HL-60/S4 (cell line): Measurements from ENCODE around the gene FHOD1.

ENCODE experiments used
- in situ Hi-C: fragments of 300-500 bp; cut with MboI; formaldehyde crosslinking; loops from 2 replicates; pipeline ENCODE4 v1.14.3; 2022; ENCODE audit warnings: low sequenced_read_pairs

Gene FHOD1

DNA sequence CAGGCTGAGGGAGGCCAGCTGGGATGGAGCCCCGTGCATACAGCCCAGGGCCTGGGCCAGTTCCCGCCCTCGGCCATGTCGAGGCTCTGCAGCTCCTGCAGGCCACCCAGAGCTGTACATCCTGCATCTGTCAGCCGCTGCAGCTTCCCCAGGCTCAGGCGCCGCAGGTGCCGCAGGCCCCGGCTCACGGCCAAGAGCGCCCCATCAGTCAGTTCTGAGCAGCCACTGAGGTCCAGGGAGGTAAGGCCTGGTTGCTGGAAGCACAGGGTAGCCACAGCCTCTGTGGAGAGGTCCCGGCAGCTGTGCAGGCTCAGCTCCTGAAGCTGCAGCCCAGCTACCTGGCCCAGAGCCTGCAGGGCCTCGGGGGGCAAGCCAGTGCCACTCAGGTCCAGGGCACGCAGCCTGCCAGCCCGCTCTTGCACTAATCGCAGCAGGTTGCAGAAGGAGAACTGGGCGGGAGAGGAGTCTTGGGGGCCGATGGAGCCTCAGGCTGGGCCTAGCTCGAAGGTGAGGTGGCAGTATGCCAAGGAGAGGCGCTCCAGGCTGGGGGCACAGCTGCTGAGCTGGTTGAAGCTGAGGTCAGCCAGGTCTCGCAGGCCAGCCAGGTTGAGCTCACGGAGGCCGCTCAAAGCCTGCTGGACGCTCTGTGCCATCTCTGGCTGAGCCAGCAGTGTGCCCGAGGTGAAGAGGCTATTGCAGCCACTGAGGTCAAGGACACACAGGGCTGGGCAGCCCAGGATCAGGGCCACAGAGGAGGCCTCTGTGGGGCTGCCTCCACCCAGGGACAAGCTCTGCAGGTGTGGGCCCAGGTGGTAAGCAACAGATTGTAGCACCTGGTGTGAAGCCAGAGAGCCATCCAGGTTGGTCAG lies 37.0 kb downstream of the FHOD1 start:
- in situ Hi-C loops, result no loop called here

DNA sequence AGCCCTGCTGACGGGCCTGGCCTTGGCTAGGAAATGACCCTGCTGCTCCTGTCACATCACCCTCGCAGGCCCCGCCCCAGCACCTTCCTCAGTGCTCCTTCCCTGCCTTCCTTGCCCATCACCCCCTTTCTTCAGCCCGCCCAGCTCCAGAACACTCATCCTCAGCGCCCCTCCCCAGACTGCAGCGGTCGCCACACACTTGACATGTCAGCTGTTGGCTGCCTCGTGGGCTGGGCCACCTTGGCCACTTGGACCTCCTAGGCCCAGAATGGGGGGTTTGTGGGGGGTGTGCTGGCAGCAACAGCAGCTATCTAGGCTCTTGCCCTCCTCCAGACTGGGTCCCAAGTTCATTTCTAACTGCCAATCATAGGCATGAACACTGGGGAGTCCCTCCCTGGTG lies 37.7 kb downstream of the FHOD1 start:
- in situ Hi-C loops, result no loop called here

DNA sequence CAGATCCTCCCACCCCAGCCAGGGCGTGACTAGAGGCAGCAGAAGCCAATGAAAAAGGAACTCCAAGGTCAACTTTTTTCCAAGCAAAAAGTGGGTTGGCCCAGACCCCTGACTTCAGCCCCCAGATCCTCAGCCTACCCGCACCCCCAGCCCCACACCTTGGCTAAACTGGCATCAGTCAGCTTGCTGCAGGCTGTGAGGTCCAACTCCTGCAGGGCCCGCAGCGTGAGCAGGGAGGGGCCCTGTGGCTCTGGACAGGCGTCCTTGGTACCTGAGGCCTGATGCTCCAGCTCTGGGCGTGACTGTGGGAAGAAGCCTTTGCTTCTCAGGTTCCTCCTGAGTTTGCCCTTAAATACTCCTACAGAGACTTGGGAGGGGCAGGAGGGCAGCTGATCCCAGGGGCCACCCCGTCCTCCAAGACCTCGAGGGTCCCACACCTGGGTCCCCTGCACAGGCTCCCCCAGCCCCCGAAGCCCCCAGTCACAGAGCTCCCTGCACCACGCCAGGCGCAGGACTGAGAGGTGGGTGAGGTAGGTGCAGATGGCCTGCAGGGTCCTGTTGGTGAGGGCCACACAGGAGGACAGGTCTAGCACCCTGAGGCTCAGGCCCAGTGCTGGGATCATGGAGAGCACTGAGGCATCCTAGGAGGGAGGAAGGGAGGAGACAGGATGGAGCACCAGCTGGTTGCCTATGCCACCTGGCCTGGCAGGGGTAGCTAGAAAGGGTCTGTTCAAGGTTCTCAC lies 39.0 kb downstream of the FHOD1 start:
- in situ Hi-C loops, result no loop called here

DNA sequence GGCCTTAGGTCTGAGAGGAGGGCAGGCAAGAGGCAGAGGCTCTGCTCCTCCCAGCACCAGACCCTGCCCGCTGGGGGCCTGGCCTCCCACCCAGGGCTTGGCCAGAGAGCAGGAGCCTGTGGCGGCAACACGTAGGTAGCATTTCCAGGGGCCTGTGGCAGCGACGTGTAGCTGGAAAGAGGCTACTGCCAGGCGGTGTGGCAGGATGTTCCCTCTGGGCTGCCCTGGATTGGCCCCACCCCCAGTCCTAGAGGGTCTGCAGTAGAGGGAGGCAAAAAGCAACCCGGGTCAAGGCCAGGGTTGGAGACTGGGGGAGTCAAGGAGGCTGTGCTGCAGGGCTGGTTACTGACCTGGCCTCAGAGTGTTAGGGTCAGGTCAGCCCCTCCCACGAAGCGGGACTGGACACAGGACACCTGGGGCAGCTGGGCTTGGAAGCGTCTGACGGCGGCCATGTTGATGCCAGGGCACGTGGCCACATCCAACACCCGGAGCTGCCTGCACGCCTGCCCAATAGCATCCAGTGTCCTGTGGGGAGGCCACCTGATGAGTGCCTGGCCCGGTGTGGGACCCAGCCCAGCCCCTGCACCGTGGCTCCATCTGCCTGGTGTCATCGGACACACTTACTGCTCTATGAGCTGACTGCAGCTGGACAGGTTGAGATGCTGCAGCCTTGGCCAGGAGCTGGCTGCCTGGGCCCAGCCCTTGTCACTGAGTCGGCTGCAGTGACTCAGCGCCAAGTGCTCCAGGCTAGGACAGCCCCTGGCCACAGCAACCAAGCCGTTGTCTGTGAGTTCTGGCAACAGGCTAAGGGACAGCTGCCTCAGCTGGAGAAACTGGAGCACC lies 39.8 kb downstream of the FHOD1 start:
- in situ Hi-C loops, result no loop called here

DNA sequence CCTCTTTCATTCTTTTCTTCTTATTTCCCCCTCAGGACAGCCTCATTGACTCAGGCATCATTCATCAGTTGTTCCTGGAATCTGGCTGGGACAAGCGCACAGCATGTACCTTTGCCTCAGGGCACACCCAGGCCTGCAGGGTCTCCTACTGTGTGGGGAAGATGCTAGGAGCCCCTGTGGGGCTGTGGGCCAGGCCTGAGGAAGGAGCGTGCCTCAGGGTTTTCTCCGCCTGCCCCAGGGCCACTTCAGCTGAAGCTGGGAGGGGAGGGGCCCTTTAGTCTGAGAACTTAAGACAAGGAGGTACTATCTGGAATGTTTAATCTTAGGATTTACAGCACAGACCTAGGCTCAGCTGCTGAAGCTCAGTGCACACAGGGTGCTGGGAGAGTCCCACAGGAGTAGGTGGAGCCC lies 40.4 kb downstream of the FHOD1 start:
- in situ Hi-C loops, result no loop called here

DNA sequence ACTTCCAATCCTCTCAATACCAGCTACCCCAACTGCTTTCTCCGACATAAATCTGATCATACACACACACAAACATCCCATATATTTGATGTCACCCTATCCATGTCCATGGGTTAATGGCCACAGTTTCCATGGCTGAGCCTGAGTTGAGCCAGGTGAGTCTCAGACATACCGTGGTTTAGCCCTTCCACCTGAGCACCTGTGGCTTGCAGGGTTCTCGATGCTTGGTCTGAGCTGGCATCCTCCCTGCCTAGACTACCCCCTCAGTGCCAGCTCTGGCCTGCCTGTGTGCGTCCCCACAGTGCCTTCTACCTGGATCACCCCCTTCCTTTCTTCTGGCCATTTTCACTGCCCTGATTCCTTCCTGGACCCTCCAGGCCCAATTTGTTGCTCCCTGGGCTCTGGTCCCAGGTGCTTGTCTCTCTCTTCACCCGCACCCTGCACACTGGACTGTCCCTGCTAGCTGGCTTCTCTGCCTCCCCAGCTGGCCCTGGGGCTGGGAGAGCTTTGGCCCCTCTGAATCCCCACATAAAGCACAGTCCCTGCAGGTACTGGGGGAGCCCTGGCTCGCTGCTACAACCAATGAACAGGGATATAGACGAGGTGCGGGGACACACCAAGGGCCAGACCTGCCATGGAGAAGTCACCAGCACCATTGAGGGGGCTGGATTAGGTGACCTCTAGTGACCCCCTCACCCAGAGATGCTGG lies 41.0 kb downstream of the FHOD1 start:
- in situ Hi-C loops, result no loop called here

DNA sequence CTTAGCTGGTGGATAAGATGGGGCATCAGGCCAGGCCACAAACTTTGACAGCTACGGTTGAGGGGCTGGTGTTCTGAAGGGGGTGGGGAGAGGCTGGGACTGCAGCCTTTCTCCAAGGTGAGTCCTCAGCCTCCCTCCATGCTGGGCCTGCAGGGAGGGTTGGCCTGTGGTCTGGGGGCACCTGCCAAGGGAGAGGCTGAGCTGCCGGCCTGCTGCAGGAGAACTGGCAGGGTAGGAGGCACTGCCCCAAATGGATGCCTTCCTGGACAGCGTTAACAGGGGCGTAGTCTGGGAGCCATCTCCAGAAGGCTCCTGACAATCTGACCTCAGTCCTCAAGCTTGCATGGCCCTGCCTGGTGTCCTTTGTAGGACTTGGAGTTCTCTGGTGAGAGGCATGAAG lies 43.2 kb downstream of the FHOD1 start:
- in situ Hi-C loops, result no loop called here

DNA sequence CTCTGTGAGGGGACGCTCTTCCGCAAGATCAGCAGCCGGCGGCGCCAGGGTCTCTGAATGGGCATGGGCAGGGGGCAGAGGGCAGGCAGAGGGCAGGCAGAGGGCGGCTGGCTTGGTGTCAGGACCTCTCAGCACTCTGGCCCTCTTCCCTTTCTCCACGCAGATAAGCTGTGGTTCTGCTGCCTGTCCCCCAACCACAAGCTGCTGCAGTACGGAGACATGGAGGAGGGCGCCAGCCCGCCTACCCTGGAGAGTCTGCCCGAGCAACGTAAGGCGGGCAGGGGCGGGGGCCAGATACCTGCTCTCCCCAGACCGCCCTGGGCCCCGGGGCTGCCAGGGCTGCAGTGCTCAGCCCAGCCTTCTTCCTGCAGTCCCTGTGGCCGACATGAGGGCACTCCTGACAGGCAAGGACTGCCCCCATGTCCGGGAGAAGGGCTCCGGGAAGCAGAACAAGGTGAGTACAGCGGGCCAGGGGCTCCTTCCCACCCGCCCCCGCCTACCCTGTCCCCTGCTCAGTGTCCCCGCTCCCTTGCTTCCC lies 44.3 kb downstream of the FHOD1 start:
- in situ Hi-C loops, result no loop called here

DNA sequence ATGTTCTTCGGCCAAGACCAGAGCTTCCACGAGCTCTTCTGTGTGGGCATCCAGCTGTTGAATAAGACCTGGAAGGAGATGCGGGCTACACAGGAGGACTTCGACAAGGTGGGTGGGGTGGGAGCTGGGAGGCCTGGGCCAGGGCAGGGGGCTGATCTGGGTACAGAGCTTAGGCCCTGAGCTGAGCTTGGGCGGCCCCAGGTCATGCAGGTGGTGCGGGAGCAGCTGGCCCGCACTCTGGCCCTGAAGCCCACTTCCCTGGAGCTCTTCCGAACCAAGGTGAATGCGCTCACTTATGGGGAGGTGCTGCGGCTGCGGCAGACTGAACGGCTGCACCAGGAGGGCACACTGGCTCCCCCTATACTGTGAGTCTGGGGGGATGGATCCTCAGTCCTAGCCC lies 44.9 kb downstream of the FHOD1 start:
- in situ Hi-C loops, result no loop called here

DNA sequence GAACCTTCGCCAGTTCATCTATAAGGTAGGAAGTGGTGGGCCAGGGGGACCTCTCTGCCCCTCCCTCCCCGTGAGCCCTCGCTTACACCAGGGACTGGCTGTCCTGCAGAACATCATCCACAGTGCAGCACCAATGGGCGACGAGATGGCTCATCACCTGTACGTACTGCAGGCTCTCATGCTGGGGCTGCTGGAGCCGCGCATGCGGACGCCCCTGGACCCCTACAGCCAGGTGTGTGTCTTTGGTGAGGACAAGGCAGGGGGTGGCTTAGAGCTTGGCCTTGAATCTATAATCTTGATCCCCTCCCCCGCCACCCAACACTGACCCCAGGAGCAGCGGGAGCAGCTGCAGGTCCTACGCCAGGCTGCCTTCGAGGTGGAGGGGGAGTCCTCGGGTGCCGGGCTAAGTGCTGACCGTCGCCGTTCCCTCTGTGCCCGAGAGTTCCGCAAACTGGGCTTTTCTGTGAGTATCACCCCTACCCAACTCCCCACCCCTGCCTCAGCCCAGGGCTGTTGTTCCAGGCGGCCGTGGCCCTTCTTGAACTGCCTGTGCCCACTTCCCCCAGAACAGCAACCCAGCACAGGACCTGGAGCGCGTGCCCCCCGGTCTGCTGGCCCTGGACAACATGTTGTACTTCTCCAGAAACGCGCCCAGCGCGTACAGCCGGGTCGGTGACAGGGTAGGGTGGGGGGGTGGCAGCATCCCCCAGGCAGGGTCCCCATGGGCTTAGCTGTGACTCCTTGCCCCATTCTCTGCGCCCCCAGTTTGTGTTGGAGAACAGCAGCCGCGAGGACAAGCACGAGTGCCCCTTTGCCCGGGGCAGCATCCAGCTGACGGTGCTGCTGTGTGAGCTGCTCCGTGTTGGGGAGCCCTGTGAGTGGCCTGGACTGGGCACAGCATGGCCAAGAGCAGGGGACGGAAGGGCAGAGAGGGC lies 45.6 kb downstream of the FHOD1 start:
- in situ Hi-C loops, result no loop called here

DNA sequence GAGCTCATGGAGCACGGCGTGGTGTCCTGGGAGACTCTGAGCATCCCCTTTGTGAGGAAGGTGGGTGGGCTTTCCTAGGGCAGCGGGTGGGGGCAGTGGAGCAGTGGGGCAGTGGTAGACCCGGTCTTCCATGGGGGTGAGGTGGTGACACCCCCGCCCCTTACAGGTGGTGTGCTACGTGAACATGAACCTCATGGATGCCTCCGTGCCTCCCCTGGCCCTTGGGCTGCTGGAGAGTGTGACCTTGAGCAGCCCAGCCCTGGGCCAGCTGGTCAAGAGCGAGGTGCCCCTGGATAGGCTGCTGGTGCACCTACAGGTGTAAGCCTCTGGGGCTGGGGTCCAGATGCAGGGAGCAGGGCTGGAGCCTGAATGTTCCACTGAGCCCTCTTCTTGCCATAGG lies 46.8 kb downstream of the FHOD1 start:
- in situ Hi-C loops, result no loop called here

DNA sequence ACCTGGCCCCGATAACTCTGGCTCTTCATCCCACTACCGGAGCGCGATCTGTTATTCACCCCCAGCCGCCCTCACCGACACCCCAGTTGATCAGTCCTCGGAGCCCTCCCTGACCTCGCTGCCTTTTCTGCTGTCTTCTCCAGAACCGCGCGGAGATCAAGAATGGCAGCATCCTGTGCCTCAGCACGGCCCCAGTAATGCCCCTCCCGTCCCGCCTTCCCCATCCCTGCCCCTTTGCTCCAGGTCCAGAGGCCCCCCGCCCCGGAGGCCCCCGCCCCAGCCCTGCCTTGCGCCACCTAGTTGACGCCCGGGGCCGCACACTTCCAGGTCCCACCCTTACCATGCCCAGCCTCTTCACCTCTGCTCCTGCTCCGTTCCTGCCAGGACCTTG lies 47.5 kb downstream of the FHOD1 start:
- in situ Hi-C loops, result no loop called here

DNA sequence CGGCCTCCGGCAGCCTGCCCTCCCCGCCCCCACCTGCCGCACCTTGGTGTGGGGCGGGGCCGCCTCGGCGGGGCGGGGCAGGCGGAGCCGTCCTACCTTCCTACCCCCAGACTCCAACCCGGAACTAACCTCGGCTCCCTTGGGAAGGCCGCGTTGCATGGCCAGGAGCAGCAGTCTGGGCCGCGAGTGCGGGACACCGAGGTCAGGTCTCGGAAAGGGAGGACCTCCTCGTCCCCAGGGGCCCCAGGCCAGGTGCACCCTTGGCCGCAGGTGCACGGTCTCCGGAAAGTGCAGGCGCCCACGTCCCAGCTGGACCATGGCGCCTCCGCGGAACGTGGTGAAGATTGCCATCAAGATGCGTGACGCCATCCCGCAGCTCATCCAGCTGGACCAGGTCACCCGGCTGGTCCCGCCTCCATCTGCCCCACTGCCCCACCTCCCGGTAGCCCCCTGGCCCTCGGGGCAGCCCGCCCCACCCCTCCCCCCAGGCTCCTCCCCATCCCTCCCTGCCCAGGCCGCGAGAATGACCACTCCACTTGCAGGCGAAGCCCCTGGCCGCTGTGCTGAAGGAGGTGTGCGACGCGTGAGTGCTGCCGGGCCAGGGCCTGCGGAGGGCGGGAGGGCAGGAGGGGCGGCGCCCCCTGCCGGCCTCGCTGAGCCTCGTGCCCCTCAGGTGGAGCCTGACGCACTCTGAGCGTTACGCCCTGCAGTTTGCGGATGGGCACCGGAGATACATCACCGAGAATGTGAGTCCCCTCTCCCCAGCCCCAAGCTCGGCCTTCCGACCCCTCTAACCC lies 48.1 kb downstream of the FHOD1 start, which contains the start of gene ELMO3:
ELMO3 (plus strand) TSS at position 121 of the 797 bp plus-strand sequence; CDS start at position 317, 196 bp downstream.
- in situ Hi-C loops, result no loop called here

DNA sequence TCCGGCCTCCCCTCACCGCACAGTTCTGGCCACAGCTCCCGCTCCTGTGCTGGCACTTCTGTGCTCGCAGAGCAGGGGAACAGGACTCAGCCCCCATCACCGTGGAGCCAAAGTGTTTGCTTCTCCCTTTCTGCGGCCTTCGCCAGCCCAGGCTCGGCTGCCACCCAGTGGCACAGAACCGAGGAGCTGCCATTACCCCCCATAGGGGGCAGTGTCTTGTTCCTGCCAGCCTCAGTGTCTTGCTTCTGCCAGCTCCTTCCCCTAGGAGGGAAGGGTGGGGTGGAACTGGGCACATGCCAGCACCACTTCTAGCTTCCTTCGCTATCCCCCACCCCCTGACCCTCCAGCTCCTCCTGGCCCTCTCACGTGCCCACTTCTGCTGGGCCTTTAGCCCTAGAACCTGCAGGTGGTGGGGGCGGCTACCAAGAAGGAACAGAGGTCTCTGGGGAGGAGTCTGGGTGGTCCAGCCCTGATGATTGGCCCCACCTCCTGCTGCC lies 49.0 kb downstream of the FHOD1 start:
- in situ Hi-C loops, result no loop called here

DNA sequence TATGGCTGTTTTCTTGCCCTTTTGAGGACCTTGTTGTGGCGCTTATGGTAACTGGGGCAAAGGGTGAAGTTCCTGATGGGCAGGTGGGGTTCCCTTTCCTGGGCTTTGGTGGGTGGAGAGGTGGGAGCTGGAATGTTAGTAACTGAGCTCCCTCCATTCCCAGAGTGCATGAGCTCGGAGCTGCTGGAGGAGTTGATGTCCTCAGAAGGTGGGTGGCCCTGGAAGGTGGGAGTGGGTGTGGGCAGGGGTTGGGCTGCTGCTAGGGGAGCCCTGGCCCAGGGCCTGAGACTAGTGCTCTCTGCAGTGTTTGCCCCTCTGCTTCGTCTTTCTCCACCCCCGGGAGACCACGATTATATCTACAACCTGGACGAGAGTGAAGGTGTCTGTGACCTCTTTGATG lies 49.6 kb downstream of the FHOD1 start:
- in situ Hi-C loops, result no loop called here

DNA sequence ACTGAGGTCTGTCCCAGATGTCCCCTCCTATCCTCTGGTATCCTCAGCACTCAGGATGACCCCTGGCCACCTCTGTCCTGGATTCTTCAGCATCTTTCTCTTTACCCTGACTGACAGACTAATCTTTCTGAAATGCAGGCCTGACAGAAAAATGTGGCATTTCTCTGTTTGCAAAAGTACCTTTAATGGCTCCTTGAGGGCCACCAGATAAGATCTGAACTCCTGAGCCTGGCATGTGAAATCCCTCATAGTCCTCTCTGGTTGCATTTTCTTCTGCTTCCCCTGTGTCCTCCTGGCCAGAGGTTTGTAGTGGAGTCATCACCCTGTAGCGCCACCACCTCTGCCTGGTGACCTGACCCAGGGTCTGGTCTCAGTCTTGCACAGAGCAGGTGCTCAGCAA lies 50.4 kb downstream of the FHOD1 start:
- in situ Hi-C loops, result no loop called here

DNA sequence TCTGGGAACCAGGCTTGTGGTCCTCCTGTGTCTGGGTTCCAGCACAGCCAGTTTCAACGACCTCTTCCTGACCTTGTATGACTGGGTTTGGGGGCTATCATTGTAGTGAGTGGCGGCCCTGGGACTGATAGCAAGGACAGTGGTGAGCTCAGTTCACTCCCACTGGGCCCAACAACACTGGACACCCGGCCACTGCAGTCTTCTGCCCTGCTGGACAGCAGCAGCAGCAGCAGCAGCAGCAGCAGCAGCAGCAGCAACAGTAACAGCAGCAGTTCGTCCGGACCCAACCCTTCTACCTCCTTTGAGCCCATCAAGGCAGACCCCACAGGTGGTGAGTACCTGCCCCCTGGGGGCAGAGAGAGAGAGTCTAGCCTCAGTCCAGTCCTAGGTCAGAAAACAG lies 51.6 kb downstream of the FHOD1 start:
- in situ Hi-C loops, result no loop called here

DNA sequence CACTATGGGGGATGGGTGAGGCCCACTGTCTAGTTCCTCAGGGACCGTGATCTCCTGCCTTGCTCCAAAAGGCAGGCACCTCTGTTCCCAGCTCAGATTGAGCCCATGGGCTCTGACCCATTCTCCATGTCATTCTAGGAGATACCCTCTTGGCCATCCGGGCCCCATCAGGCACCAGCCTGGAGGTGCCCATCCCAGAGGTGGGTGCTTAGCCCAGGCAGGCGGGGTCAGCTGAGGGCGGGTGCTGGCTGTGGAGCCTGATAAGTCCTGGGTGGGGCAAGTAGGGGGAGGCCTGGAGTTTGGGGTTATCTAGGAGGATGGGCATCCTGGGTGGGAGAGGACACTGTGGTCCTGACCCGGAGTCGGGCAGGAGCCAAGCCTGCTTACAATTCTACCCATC lies 53.0 kb downstream of the FHOD1 start:
- in situ Hi-C loops, result no loop called here
